Measurements from ENCODE around the gene IL19.
"Not testable (repeated sequence)": the region's sequence is repeated elsewhere in the genome, so short reads cannot be mapped to it uniquely, and the experiment has no call there.

IL19 gene

DNA sequence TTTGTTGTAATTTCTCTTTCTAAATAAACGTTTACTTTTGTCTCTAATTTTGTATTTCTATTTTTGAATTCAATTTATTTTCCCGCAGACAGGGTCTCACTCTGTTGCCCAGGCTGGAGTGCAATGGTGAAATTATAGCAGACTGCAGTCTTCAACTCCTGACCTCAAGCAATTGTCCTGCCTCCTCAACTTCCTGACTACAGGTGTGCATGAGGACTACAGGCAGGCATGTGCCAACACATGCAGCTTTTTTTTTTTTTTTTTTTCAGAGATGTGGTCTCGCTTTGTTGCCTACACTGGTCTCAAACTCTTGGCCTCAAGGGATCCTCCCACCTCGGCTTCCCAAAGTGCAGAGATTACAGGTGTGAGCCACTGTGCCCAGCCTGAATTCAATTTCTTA is 58.2 kb downstream of the IL19 start:
- no peak overlapping the region for H3K4me3 ChIP-seq (ENCODE audit: low read depth, low read length)

DNA sequence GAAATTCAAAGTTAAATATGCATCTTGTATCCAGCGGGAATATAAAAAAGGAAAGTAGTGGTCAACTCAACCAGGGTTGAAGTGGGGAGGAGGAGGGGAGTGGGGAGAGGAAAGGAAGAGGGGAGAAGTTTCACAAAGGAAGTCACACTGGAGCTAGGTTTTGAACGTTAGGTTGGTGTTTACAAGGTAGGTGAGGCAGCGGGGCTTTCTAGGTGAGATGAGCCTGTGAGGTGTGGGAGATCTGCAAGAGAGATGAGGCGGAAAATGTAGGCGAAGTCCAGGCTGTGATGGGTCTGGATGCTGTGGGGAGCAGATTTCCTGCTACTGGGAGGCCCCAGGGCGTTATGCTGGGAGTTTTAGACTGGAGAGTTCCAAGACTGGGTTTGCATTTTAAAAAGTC is 58.7 kb downstream of the IL19 start:
- H3K4me3 ChIP-seq (ENCODE audit: low read depth, low read length), result no peak overlapping the region

DNA sequence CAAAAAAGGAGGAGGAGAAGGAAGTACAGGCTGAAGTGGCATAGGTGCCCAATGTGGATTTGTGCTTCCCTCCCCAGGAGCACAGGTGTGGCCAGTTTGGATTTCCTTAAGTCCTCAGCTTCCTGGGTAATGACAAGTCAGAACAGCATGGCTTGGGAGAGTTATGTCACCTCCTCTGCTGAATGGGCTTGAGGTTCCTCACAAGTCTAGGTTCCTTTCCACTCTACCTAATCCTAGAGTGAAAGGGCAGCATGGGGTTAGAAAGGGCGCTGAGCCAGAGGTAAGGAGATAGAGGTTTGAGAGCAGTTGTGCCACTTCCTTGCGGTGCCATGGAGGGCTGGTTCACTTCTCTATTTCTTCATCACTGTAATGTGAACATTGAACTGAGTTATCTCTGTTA is 59.3 kb downstream of the IL19 start:
- H3K4me3 ChIP-seq (ENCODE audit: low read depth, low read length), result no peak overlapping the region

DNA sequence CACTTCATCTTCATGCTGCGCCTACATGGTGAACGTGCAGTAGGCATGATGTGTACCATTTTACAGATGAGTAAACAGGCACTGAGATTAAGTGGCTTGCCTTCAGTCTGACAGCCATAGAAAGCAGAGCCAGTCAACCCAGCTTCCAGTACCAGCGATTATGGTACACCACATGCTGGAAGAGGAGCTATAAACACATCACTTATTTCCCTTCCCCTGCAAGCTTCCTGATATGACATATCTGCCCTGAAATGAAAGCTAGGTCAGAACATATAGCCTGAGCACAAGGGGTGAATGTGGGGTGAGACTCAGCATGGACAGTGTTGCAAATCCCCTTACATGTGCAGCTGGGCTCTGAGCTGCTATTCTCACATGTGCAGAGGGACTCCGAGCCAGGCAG is 61.1 kb downstream of the IL19 start:
- no peak overlapping the region for H3K4me3 ChIP-seq (ENCODE audit: low read depth, low read length)

DNA sequence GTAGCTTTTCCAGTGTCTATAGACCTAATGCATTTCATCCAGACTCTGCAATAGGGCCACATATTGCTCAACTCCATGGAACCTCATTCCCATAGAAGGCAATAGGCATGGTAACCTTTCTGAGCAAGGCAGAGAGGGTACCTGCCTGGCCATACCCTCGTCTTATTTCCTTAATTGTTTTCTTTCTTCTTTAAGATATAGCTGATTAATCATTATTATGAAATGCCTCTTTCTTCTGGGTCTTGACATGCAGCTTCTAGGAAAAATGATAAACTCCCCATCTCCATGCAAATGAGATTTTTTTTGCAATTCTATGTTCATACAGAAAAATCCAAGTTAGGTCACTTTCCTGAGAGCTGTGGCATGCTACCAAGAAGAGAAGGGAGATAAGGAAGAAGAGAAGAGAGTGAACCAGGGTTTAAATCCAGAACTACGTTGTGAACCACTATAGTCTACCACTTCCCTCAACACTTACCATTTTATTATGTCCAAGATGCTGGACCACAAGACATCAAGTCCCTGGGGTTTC is 61.8 kb downstream of the IL19 start:
- H3K4me3 ChIP-seq (ENCODE audit: low read depth, low read length), result no peak overlapping the region

DNA sequence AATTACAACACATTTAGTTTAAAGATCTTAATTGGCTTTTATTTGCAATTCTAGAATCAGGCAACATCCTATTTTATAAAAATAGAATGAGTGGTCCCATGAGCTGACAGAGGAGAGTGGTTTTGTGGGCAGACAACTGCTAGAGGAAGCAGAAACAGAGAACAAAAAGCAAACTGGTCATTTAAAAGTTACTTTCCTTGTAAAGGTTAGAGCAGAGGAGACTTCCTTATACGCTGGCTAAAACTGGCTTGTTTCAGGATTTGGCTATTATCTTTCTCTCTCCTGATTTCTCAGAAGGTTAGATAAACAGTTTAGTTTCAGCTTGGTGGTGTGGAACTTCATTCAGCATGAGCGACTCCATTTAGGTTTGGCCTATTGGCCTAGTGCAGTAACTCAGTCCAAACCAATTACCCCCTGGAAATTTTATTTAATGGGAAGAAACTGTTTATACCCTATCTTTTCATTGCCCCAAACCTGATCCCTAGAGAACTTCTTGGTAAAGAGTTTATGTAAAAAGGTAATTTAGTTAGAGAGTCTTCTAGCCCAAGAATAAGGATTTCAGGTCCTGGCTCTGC is 62.6 kb downstream of the IL19 start:
- no peak overlapping the region for H3K4me3 ChIP-seq (ENCODE audit: low read depth, low read length)

DNA sequence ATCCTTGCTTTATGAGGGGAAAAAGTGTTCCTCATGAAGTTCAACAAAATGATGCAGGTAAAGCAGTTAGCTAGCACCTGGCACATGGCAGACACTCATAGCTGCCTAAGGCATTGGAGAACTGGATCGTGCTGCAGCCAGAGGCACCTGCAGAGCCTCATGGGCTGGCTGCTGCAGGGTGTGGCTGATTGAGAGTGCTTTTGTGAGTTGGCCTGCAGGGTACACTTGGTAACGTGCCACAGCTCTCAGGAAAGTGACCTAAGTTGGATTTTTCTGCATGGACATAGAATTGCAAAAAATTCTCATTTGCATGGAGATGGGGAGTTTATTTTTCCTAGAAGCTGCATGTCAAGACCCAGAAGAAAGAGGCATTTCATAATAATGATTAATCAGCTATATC is 63.2 kb downstream of the IL19 start:
- H3K4me3 ChIP-seq (ENCODE audit: low read depth, low read length), result no peak overlapping the region

DNA sequence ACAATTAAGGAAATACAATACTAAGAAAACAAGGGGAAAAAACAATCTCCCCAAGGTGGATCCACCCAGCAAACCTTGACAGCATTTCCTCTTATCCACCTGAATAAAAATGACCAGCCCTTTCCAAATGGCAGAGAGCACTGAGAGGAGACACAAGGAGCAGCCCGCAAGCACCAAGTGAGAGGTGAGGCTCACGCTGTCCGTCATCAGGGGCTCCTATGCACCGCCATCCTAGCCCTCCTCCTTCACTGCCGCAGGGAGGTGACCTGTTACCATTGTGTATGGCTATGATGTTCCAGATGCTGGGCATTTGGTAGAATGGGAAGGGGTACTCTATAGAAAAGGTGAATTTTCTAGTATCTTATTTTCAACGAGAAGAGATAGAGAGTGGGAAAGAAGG is 63.6 kb downstream of the IL19 start:
- no peak overlapping the region for H3K4me3 ChIP-seq (ENCODE audit: low read depth, low read length)

DNA sequence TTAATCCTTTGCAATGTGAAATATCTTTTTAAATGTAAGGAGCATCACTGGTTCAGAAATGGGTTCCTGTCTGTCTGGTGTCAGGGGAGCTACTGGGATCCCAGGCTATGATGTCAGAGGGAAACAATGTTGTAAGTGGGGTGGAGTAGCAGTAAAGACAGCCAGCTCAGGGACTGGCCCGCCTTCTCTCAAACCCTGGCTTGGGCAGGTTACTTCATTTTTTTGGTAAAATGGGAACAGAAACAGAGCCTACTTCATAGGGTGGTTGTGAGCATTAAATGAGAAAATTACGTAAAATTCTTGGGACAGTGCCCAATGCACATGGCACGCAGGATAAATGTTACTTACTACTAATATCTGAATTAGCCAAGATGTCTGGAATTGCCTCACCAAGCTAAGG is 64.1 kb downstream of the IL19 start:
- H3K4me3 ChIP-seq (ENCODE audit: low read depth, low read length), result no peak overlapping the region

DNA sequence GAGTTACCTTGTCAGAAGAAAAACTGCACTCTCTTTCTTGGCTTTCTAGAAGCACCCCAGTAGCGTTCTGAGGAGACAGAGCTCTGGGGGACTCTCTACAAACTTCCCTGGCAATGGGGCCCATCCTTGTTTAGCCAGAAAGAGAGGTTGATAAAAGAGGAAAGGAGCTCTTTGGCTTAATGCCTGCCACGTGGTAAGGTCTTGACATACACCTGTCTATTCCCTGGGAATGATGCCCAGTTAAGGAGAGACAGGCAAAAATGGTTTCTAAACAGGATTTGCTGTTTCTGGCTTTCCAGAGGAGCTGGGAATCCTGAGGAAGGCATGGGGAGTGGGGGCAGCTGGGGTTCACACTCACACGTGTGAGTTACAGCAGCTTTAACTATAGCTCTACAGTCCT is 64.6 kb downstream of the IL19 start:
- H3K4me3 ChIP-seq (ENCODE audit: low read depth, low read length), result no peak overlapping the region

DNA sequence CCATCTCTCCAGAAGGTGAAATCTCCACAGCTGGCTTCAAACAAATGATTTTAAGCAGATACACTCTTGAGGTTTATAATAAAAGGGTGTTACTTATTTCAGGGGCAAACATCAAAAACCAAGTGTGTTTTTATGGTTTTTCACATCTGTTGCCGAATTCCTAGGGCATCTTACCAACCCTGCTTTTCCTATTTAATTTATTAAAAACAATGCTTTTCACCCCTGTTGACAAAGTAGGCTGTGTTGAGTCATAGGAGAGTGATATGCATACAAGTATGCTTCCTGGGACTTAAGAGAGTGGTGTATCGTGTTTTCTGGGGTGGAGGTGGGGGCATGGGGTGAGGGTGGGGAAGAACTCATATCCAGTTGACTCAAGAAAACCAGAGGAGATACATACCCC is 65.5 kb downstream of the IL19 start:
- H3K4me3 ChIP-seq (ENCODE audit: low read depth, low read length), result no peak overlapping the region

DNA sequence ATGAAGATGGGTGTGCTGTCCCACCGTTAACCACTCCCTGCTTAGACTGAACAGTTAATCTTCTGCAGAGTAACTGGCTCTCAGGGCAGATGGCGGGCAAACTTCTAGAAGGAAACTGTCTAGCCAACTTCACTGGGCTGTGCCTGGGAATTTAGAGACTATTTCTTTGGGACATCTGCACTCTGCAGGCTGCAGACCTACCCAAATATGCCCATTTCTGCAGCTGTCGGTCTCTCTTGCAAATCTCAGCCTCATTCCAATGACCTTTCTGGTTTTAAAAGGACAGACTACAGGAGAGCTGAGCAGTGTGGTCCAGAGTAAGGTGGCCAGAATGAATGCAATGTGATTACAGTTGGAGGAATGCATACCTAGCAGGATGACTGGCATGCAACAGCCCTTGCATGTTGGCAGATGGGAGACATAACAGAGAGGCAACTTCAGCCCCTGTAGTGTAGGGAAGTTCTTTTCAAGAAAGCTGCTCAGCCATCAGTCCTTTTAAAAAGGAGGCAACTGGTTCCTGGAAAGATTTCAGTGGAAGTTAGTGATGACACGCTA is 68.5 kb downstream of the IL19 start:
- H3K4me3 ChIP-seq (ENCODE audit: low read depth, low read length), result no peak overlapping the region

DNA sequence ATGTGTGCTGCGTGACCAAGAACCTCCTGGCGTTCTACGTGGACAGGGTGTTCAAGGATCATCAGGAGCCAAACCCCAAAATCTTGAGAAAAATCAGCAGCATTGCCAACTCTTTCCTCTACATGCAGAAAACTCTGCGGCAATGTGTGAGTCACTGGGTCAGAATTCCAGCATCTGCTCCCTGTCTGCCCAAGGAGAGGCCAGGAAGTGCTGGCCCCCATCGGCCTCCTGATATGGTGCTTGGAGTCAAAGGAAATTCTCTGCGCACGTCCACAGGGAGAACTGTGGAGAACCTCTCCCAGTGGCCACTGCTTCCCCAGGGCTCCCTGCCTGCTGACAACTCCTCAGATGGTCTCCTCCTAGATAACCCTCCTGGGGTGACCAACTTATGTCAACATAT is 69.3 kb downstream of the IL19 start:
- no peak overlapping the region for H3K4me3 ChIP-seq (ENCODE audit: low read depth, low read length)

DNA sequence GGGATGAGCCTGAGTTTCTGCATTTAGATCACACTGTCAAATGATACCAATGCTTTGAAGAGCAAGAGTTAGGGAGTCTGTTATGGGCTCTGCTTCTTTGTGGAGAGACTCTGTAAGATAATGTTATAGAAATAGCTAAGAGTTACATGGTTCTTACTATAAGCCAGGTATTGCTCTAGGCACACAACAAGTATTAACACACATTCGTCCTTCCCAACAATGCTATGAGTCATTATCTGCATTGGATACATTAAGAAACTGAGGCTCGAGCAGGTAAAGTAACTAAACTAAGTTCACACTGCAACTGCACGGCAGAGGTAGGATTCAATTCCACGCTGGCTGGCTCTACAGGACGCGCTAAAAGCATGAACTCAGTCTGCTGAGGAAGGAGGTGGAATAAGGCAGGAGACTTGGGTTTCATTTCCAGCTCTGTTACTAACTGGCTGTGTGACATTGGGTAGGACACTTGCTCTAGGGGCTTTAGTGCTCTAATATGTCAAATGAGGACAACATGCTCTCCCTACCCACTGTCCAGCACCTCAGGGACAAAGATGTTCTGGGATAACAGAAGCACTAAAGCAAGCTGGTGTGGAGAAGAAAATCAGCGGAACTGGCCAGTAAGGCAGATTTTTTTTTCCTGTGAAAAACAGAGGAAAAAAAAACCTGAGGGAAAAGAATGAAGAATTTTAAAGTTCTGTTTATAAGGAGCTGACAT is 71.2 kb downstream of the IL19 start:
- H3K4me3 ChIP-seq (ENCODE audit: low read depth, low read length), result no peak overlapping the region

DNA sequence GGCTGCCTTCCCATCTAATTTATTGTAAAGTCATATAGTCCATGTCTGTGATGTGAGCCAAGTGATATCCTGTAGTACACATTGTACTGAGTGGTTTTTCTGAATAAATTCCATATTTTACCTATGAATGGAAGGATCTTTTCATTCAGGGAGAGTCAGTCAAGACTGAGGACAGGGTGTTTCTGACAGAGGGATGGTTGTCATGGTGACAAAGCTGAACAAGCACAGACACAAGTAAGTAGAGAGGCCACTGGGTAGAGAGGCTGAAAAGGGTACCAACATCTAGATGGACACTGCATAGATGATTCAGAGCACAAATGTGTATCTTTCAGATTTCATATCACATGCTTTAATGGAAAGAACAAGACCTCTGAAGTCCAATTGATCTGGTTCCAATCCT is 72.3 kb downstream of the IL19 start:
- H3K4me3 ChIP-seq (ENCODE audit: low read depth, low read length), result no peak overlapping the region

DNA sequence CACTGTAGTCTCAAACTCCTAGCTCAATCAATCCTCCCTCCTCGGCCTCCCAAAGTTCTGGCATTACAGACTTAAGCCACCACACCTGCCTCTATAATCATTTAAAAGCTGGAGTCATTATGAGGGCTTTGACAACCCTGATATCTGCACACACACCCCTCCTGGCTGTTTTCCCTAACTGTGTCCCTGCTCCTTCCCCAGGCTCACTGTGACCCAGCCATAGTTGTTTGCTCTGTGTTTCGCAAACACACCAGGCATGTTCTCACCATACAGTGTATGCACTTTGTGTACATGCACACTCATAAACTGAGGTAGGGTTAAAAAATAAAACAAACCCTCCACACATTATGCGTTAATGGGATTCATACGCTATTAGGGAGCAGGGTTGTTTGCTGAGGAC is 73.1 kb downstream of the IL19 start:
- H3K4me3 ChIP-seq (ENCODE audit: low read depth, low read length), result no peak overlapping the region

DNA sequence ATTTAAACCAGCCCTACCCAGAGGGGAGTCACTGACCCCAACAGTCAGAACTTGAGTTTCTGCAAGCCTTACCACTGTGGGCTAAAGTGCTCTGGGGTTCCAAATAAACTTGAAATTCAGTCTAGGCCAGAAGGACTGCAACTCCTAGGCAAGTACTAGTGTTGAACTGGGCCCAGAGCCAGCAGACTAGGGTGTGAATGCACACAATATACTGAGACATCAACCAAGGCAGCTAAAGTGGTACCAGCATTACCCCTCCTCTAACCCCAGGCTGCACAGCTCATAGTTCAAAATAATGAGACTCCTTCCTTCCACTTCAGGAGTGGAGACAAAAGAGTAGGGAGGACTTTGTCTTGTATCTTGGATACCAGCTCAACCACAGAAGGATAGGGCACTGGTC is 75.9 kb downstream of the IL19 start:
- no peak overlapping the region for H3K4me3 ChIP-seq (ENCODE audit: low read depth, low read length)

DNA sequence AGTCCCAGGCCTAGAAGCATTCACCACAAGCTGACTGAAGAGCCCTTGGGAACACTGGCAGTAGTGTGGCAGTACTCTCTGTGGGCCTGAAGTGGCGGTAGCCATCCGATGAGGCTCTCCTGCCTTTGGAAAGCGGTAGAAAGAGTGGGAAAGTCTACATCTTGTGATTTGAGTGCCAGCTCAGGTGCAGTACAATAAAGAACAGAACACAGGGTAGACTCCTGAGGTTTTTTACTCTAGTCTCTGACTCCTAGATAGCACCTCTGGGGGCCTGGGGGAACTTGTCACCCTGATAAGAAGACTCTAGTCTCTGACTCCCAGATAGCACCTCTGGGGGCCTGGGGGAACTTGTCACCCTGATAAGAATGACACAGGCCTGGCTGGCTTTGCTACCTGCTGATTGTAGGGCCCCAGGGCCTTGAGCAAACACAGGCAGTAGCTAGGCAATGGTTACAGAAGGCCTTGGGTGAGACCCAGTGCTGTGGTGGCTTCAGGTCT is 76.8 kb downstream of the IL19 start:
- H3K4me3 ChIP-seq (ENCODE audit: low read depth, low read length), result no peak overlapping the region

DNA sequence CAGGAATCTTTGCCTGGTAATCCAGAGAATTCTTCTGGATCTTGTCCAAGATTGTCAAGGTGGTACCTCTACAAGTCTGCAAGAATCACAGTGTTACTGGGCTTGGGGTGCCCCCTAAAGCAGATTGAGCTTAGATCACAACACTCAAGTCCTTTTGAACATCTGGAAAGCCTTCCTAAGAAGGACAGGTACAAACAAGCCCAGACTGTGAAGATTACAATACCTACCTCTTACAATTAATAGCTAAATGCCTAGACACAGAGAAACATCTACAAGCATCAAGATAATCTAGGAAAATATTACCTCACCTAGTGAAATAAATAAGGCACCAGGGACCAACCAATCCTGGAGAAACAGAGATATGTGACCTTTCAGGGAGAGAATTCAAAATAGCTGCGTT is 77.4 kb downstream of the IL19 start:
- no peak overlapping the region for H3K4me3 ChIP-seq (ENCODE audit: low read depth, low read length)

DNA sequence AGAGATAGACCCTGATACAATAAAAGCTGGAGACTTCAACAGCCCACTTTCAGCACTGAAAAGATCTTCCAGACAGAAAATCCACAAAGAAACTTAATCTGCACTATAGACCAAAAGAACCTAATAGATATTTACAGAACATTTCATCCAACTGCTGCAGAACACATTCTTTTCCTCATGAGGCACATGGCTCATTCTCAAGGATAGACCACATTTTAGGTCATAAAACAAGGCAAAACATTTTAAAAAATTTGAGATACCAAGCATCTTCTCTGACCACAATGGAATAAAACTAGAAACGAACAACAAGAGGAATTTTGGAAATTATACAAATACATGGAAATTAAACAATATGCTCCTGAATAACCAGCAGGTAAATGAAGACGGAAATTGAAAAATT is 79.8 kb downstream of the IL19 start:
- no peak overlapping the region for H3K4me3 ChIP-seq (ENCODE audit: low read depth, low read length)

DNA sequence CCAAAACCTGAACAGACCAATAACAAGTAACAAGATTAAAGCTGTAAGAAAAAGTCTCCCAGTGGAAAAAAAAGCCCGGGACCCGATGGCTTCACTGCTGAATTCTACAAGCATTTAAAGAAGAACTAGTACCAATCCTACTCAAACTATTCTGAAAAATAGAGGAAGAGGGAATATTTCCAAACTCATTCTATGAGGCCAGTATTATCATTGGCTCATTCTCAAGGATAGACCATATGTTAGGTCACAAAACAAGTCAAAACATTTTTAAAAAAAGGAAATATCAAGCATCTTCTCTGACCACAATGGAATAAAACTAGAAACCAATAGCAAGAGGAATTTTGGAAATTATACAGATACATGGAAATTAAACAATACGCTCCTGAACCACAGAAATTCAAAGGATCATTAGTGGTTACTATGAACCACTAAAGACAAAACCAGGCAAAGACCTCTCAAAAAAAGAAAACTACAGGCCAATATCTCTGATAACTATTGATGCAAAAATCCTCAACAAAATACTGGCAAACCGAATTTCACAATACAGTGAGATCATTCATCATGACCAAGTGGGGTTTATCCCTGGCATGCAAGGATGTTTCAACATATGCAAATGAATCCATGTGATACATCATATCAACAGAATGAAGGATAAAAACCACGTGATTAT is 80.9 kb downstream of the IL19 start:
- no peak overlapping the region for H3K4me3 ChIP-seq (ENCODE audit: low read depth, low read length)

DNA sequence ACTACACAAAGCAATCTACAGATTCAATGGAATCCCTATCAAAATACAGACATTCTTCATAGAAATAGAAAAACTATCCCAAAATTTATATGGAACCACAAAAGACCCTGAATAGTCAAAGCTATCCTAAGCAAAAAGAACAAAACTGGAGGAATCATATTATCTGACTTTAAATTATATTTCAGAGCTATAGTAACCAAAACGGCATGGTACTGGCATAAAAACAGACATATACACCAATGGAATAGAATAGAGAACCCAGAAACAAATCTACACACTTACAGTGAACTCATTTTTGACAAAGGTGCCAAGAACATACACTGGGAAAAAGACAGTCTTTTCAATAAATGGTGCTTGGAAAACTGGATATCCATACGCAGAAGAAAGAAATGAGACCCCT is 82.1 kb downstream of the IL19 start:
- not testable (repeated sequence) for H3K4me3 ChIP-seq (ENCODE audit: low read depth, low read length)
